Astrocyte (in vitro differentiated cells and primary cell): Measurements from ENCODE around the gene AQP1. TPM values are rescaled to one million over a fixed set of nuclear protein-coding genes. Genes with fewer than 3 reads are reported as not detected.

Experiments used
- DNase-seq: peaks from one replicate; pipeline ENCODE4 v3.0.0-alpha.2; 2010; ENCODE audit warnings: low read depth
- FAIRE-seq: peaks from 2 replicates; lab custom pipeline; 2011; peaks lifted over from hg19 to GRCh38; lab: Jason Lieb, UNC
- H2AFZ ChIP-seq: 2 replicates; pipeline ENCODE4 v1.6.0; 2012; ENCODE audit warnings: low read depth, low read length, inconsistent platforms
- H3K27ac ChIP-seq: 2 replicates; pipeline ENCODE4 v1.5.1; 2011; ENCODE audit warnings: low read depth, low read length, inconsistent platforms
- H3K27me3 ChIP-seq: 2 replicates; pipeline ENCODE4 v1.6.0; 2011; ENCODE audit warnings: low read length, inconsistent platforms; ENCODE audit not compliant: insufficient read depth
- H3K36me3 ChIP-seq: 2 replicates; pipeline ENCODE4 v1.5.1; 2011; ENCODE audit warnings: low read length, inconsistent platforms; ENCODE audit not compliant: insufficient read depth
- H3K4me1 ChIP-seq: 2 replicates; pipeline ENCODE4 v1.5.1; 2011; ENCODE audit warnings: low read length, inconsistent platforms; ENCODE audit not compliant: insufficient read depth
- H3K4me2 ChIP-seq: 2 replicates; pipeline ENCODE4 v1.6.0; 2012; ENCODE audit warnings: low read length, inconsistent platforms
- H3K4me3 ChIP-seq: 2 replicates; pipeline ENCODE4 v1.5.1; 2011; ENCODE audit warnings: low read depth, mild to moderate bottlenecking, low read length, inconsistent platforms; ENCODE audit not compliant: insufficient read depth
- H3K79me2 ChIP-seq: 2 replicates; pipeline ENCODE4 v1.6.0; 2012; ENCODE audit warnings: mild to moderate bottlenecking, low read length, inconsistent platforms; ENCODE audit not compliant: insufficient read depth
- H3K9ac ChIP-seq: 2 replicates; pipeline ENCODE4 v1.6.0; 2012; ENCODE audit warnings: mild to moderate bottlenecking, low read length, inconsistent platforms
- H3K9me3 ChIP-seq: 2 replicates; pipeline ENCODE4 v1.5.1; 2012; ENCODE audit warnings: low read depth, mild to moderate bottlenecking, low read length, inconsistent platforms; ENCODE audit not compliant: insufficient read depth
- H4K20me1 ChIP-seq: 2 replicates; pipeline ENCODE4 v1.6.0; 2012; ENCODE audit warnings: low read length, inconsistent platforms; ENCODE audit not compliant: insufficient read depth
- H3K27ac Mint-ChIP-seq: one replicate; pipeline ENCODE4 v1.8.0; 2021; ENCODE audit warnings: mild to moderate bottlenecking, mixed read lengths; ENCODE audit not compliant: unreplicated experiment
- H3K27me3 Mint-ChIP-seq: one replicate; pipeline ENCODE4 v1.8.0; 2021; ENCODE audit warnings: low read depth, mixed read lengths; ENCODE audit not compliant: unreplicated experiment
- H3K36me3 Mint-ChIP-seq: one replicate; pipeline ENCODE4 v1.8.0; 2021; ENCODE audit warnings: low read depth, mixed read lengths; ENCODE audit not compliant: unreplicated experiment
- H3K4me1 Mint-ChIP-seq: one replicate; pipeline ENCODE4 v1.8.0; 2021; ENCODE audit warnings: low read depth, mixed read lengths; ENCODE audit not compliant: unreplicated experiment
- H3K4me3 Mint-ChIP-seq: one replicate; pipeline ENCODE4 v1.8.0; 2021; ENCODE audit warnings: mild to moderate bottlenecking, moderate library complexity, mixed read lengths; ENCODE audit not compliant: unreplicated experiment
- H3K9me3 Mint-ChIP-seq: one replicate; pipeline ENCODE4 v1.8.0; 2021; ENCODE audit warnings: mild to moderate bottlenecking, mixed read lengths; ENCODE audit not compliant: unreplicated experiment
- CTCF ChIP-seq: IDR thresholded peaks from 2 replicates; pipeline ENCODE4 v1.5.1; 2011; ENCODE audit warnings: low read depth, mild to moderate bottlenecking, inconsistent platforms, low read length, moderate library complexity; ENCODE audit not compliant: insufficient read depth
- EZH2 ChIP-seq: IDR thresholded peaks from 2 replicates; pipeline ENCODE4 v1.6.1; 2012; ENCODE audit warnings: mild to moderate bottlenecking, low read length, inconsistent platforms; ENCODE audit not compliant: insufficient read depth
- total RNA-seq: library from RNA; stranded (reverse); gene quantifications from 2 replicates; pipeline ENCODE4 v1.2.1, GENCODE V29; 2021

Gene AQP1
- total RNA-seq, 1 donor from 2014 or later, result 6.7 TPM

- Histone ChIP-seq H3K27me3 (no peaks in the 10 kb centered on the region), H2AFZ (no peak overlapping the region), H4K20me1 (no peaks in the 10 kb centered on the region), H3K4me3 (no peak overlapping the region), H3K4me1 (peaks cover 20% of the 10 kb centered on the region), H3K9me3 (peaks cover 8% of the 10 kb centered on the region), H3K27ac (no peak overlapping the region), H3K36me3 (no peaks in the 10 kb centered on the region), H3K9ac (no peak overlapping the region), H3K79me2 (no peaks in the 10 kb centered on the region), H3K4me2 (no peak overlapping the region)
- Mint-ChIP-seq H3K9me3 (peaks cover 2% of the 10 kb centered on the region), H3K4me1 (peaks cover 19% of the 10 kb centered on the region), H3K4me3 (no peak overlapping the region), H3K27me3 (peaks cover 6% of the 10 kb centered on the region), H3K36me3 (peaks cover 11% of the 10 kb centered on the region), H3K27ac (no peak overlapping the region)
- FAIRE-seq (no peak), DNase-seq (no peak)
- TF ChIP-seq EZH2, result no peak
- TF ChIP-seq CTCF, result no peak
Measured at GRCh38 chr7:30923009-30923773, 11.5 kb downstream of the AQP1 start.

- H3K4me2 ChIP-seq, result no peak overlapping the region
- H2AFZ ChIP-seq, result no peak overlapping the region
- no peak overlapping the region for H3K9ac ChIP-seq
- no peak for TF ChIP-seq CTCF
- no peak for TF ChIP-seq EZH2
- H3K4me3 Mint-ChIP-seq, result no peak overlapping the region
- H3K9me3 Mint-ChIP-seq, result peaks cover 2% of the 10 kb centered on the region
- FAIRE-seq (no peak), DNase-seq (no peak)
- no peaks in the 10 kb centered on the region for H3K79me2 ChIP-seq
- H3K27me3 ChIP-seq, result no peaks in the 10 kb centered on the region
- H3K27ac ChIP-seq, result no peak overlapping the region
- no peak overlapping the region for H3K27ac Mint-ChIP-seq
- H3K36me3 ChIP-seq, result no peaks in the 10 kb centered on the region
- no peaks in the 10 kb centered on the region for H4K20me1 ChIP-seq
- peaks cover 20% of the 10 kb centered on the region for H3K4me1 ChIP-seq
- H3K36me3 Mint-ChIP-seq, result peaks cover 11% of the 10 kb centered on the region
- H3K9me3 ChIP-seq, result peaks cover 8% of the 10 kb centered on the region
- H3K4me1 Mint-ChIP-seq, result peaks cover 19% of the 10 kb centered on the region
- peaks cover 6% of the 10 kb centered on the region for H3K27me3 Mint-ChIP-seq
- no peak overlapping the region for H3K4me3 ChIP-seq
Measured at GRCh38 chr7:30923774-30924413, 12.2 kb downstream of the AQP1 start.

- FAIRE-seq (no peak), DNase-seq (no peak)
- H3K4me3 ChIP-seq, result no peak overlapping the region
- no peaks in the 10 kb centered on the region for H4K20me1 ChIP-seq
- H3K9me3 Mint-ChIP-seq, result peaks cover 2% of the 10 kb centered on the region
- H3K36me3 Mint-ChIP-seq, result peaks cover 11% of the 10 kb centered on the region
- no peaks in the 10 kb centered on the region for H3K27me3 ChIP-seq
- no peaks in the 10 kb centered on the region for H3K36me3 ChIP-seq
- H3K9ac ChIP-seq, result no peak overlapping the region
- H3K79me2 ChIP-seq, result no peaks in the 10 kb centered on the region
- H2AFZ ChIP-seq, result no peak overlapping the region
- H3K4me1 Mint-ChIP-seq, result peaks cover 19% of the 10 kb centered on the region
- no peak overlapping the region for H3K27ac Mint-ChIP-seq
- H3K4me2 ChIP-seq, result no peak overlapping the region
- no peak overlapping the region for H3K27ac ChIP-seq
- peaks cover 8% of the 10 kb centered on the region for H3K9me3 ChIP-seq
- peaks cover 9% of the 10 kb centered on the region for H3K27me3 Mint-ChIP-seq
- H3K4me1 ChIP-seq, result peaks cover 20% of the 10 kb centered on the region
- H3K4me3 Mint-ChIP-seq, result no peak overlapping the region
- no peak for TF ChIP-seq EZH2
- TF ChIP-seq CTCF, result no peak
Measured at GRCh38 chr7:30924624-30925023, 13.0 kb downstream of the AQP1 start.
